ENCODE measurements around the gene KRT74. TPM values are rescaled to one million over a fixed set of nuclear protein-coding genes. Genes with fewer than 3 reads are reported as not detected.

KRT74 gene
- total and polyA plus RNA-seq, 2 of the 13 experiments (the other 11 are each of a cell fraction or from before 2014, with no cell fraction given), result not detected

- ATAC-seq (no peak), FAIRE-seq (no peak), DNase-seq (ENCODE audit: low spot score) (no peak)
- CTCF ChIA-PET (ENCODE audit: low intra/inter-chr PET ratio, low total read pairs), result no interaction called here
- H3K4me1 ChIP-seq (ENCODE audit: insufficient read depth, low read length), result no peaks in the 10 kb centered on the region
- no peaks in the 10 kb centered on the region for H3K9me3 ChIP-seq (ENCODE audit: low read length)
- no peak overlapping the region for H3K4me2 ChIP-seq (ENCODE audit: low read depth, low read length)
- intact Hi-C loops (cut with micrococcal nuclease; ENCODE audit: unreplicated experiment) (no loop called here), in situ Hi-C loops (cut with HindIII; ENCODE audit: extremely low pct_ligation_motif_present, low pct_unique_long_range_greater_than_20kb) (loop anchor here (10.0 kb wide), 1 partner anchor 397 kb away; no protein-coding TSS in a partner anchor)
- H3K4me3 ChIP-seq (replicated peaks in 1 of 3; ENCODE audit: insufficient read depth in 1 of 3, low read depth in 2 of 3, low read length in 3 of 3), result no peak overlapping the region
- H4K20me1 ChIP-seq (ENCODE audit: insufficient read depth, low read length), result no peaks in the 10 kb centered on the region
- H3K9ac ChIP-seq (ENCODE audit: insufficient read depth, low read depth, low read length), result no peak overlapping the region
- H3K27ac ChIP-seq (ENCODE audit: extremely low read length, insufficient read depth, low read length), result no peak overlapping the region
- H3K27me3 ChIP-seq (ENCODE audit: control insufficient read depth in 1 of 2, insufficient read depth in 2 of 2, low read length in 2 of 2), result peaks cover 5 to 18% of the 10 kb centered on the region in 2 experiments; a peak in 3 of 5 replicates
- no TSS peak for BruUV-seq (replicated peaks)
- no peaks in the 10 kb centered on the region for H3K79me2 ChIP-seq (ENCODE audit: insufficient read depth, low read length)
- no peaks in the 10 kb centered on the region for H3K36me3 ChIP-seq (replicated peaks in 1 of 2; ENCODE audit: control insufficient read depth in 1 of 2, insufficient read depth in 2 of 2, low read length in 2 of 2)
- TF ChIP-seq SNAPC4 (CRISPR knock-in tag; IDR thresholded peaks at IDR 0.05) (no peak), ZNF629 (CRISPR knock-in tag; conservative IDR thresholded peaks at IDR 0.05) (no peak), ZNF44 (CRISPR knock-in tag; IDR thresholded peaks at IDR 0.05) (no peak), PTBP1 (IDR thresholded peaks at IDR 0.05; ENCODE audit: low read depth, low read length, poor library complexity, severe bottlenecking) (no peak), ZNF83 (CRISPR knock-in tag; IDR thresholded peaks at IDR 0.05; ENCODE audit: borderline replicate concordance) (no peak), NFIB (CRISPR knock-in tag; IDR thresholded peaks at IDR 0.05; ENCODE audit: borderline replicate concordance) (no peak), PAWR (CRISPR knock-in tag; IDR thresholded peaks at IDR 0.05; ENCODE audit: borderline replicate concordance) (no peak)
- TF ChIP-seq, protein P1, sequence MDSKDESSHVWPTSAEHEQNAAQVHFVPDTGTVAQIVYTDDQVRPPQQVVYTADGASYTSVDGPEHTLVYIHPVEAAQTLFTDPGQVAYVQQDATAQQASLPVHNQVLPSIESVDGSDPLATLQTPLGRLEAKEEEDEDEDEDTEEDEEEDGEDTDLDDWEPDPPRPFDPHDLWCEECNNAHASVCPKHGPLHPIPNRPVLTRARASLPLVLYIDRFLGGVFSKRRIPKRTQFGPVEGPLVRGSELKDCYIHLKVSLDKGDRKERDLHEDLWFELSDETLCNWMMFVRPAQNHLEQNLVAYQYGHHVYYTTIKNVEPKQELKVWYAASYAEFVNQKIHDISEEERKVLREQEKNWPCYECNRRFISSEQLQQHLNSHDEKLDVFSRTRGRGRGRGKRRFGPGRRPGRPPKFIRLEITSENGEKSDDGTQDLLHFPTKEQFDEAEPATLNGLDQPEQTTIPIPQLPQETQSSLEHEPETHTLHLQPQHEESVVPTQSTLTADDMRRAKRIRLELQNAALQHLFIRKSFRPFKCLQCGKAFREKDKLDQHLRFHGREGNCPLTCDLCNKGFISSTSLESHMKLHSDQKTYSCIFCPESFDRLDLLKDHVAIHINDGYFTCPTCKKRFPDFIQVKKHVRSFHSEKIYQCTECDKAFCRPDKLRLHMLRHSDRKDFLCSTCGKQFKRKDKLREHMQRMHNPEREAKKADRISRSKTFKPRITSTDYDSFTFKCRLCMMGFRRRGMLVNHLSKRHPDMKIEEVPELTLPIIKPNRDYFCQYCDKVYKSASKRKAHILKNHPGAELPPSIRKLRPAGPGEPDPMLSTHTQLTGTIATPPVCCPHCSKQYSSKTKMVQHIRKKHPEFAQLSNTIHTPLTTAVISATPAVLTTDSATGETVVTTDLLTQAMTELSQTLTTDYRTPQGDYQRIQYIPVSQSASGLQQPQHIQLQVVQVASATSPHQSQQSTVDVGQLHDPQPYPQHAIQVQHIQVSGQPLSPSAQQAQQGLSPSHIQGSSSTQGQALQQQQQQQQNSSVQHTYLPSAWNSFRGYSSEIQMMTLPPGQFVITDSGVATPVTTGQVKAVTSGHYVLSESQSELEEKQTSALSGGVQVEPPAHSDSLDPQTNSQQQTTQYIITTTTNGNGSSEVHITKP (CRISPR knock-in tag; IDR thresholded peaks at IDR 0.05; ENCODE audit: low read depth), result no peak
- TF ChIP-seq, protein P2, sequence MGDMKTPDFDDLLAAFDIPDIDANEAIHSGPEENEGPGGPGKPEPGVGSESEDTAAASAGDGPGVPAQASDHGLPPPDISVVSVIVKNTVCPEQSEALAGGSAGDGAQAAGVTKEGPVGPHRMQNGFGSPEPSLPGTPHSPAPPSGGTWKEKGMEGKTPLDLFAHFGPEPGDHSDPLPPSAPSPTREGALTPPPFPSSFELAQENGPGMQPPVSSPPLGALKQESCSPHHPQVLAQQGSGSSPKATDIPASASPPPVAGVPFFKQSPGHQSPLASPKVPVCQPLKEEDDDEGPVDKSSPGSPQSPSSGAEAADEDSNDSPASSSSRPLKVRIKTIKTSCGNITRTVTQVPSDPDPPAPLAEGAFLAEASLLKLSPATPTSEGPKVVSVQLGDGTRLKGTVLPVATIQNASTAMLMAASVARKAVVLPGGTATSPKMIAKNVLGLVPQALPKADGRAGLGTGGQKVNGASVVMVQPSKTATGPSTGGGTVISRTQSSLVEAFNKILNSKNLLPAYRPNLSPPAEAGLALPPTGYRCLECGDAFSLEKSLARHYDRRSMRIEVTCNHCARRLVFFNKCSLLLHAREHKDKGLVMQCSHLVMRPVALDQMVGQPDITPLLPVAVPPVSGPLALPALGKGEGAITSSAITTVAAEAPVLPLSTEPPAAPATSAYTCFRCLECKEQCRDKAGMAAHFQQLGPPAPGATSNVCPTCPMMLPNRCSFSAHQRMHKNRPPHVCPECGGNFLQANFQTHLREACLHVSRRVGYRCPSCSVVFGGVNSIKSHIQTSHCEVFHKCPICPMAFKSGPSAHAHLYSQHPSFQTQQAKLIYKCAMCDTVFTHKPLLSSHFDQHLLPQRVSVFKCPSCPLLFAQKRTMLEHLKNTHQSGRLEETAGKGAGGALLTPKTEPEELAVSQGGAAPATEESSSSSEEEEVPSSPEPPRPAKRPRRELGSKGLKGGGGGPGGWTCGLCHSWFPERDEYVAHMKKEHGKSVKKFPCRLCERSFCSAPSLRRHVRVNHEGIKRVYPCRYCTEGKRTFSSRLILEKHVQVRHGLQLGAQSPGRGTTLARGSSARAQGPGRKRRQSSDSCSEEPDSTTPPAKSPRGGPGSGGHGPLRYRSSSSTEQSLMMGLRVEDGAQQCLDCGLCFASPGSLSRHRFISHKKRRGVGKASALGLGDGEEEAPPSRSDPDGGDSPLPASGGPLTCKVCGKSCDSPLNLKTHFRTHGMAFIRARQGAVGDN (CRISPR knock-in tag; IDR thresholded peaks at IDR 0.05), result no peak
- H2AFZ ChIP-seq (ENCODE audit: low read length), result no peak overlapping the region
- 0% methylated on average over 1 of the region's 17 CpGs for WGBS (ENCODE audit: low lambda C conversion rate)
- POLR2A ChIA-PET, result no interaction called here
These were observed 13.9 kb upstream of the KRT74 start for GRCh38 chr12:52587563-52587962.

Data from HepG2 (cell line).